NT2/D1 (cell line): ENCODE results near the gene NUP35.

Source experiments
- SUZ12 ChIP-seq: IDR thresholded peaks from 2 replicates; pipeline ENCODE4 v1.6.1; 2011; ENCODE audit not compliant: insufficient read length, insufficient read depth; ENCODE audit errors: extremely low read depth
- YY1 ChIP-seq: IDR thresholded peaks from 2 replicates; pipeline ENCODE4 v1.6.1; 2011; ENCODE audit not compliant: insufficient read length, insufficient read depth
- ZNF274 ChIP-seq: IDR thresholded peaks from 2 replicates; pipeline ENCODE4 v1.6.1; 2011; ENCODE audit warnings: mild to moderate bottlenecking, low read depth, low read length

DNA sequence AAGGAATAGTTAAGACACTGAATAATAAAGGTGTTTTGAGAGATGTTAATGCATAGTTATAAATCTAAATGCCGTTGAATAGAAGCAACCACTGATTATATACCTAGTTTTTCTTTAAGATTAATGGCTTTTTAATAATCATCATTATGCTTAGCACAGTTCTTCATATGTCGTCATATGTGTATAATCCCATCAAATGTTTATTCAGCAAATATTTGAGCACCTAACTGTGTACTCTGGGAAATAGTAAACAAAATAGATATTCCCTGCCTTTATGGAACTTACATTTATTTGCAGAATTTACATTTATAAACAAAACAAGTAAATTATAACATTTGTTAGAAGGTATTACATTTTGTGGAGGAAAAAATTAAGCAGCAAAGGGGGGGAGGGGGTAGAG lies 9.8 kb downstream of the NUP35 start:
- TF ChIP-seq SUZ12 = no peak
- no peak for TF ChIP-seq ZNF274
- no peak for TF ChIP-seq YY1
